Measurements from ENCODE around the gene GIMD1. TPM values are rescaled to one million over a fixed set of nuclear protein-coding genes. Genes with fewer than 3 reads are reported as not detected.

The GIMD1 gene
- total RNA-seq, 1 experiment from 2014 or later: not detected

GRCh38 chr4:106344647-106344970 is 24.0 kb downstream of the GIMD1 start:
- Histone ChIP-seq H3K4ac (ENCODE audit: low read depth, low read length) (no peak overlapping the region), H3T11ph (ENCODE audit: low read length) (no peak overlapping the region), H3K23me2 (ENCODE audit: insufficient read length, low read depth, low read length, poor library complexity, severe bottlenecking) (no peaks in the 10 kb centered on the region), H3K27me3 (ENCODE audit: insufficient read depth, low read length) (no peaks in the 10 kb centered on the region), H3K9me3 (ENCODE audit: control insufficient read depth, low read depth, low read length) (no peaks in the 10 kb centered on the region), H3K4me2 (ENCODE audit: insufficient read depth, insufficient read length, low read length) (no peak overlapping the region), H2BK120ac (ENCODE audit: low read depth, low read length, poor library complexity, severe bottlenecking) (no peak overlapping the region), H3K56ac (ENCODE audit: insufficient read length, low read depth, low read length) (no peak overlapping the region), H3K4me1 (ENCODE audit: insufficient read depth, low read length) (no peaks in the 10 kb centered on the region), H3K14ac (ENCODE audit: insufficient read depth, low read length) (no peak overlapping the region), H3K23ac (ENCODE audit: insufficient read length, low read depth, low read length) (no peak overlapping the region), H3K79me1 (ENCODE audit: insufficient read depth, low read depth, low read length, poor library complexity, severe bottlenecking) (no peaks in the 10 kb centered on the region), H3K18ac (ENCODE audit: insufficient read length, low read depth, low read length) (no peak overlapping the region), H4K8ac (replicated peaks; ENCODE audit: insufficient read length, low read depth, low read length) (no peak overlapping the region), H3K79me2 (ENCODE audit: insufficient read depth, low read length) (no peaks in the 10 kb centered on the region), H2BK12ac (ENCODE audit: insufficient read length, low read depth, low read length) (no peak overlapping the region), H4K5ac (ENCODE audit: insufficient read length, low read depth, low read length) (no peak overlapping the region), H4K91ac (ENCODE audit: insufficient read length, low read depth, low read length) (no peak overlapping the region), H2AK5ac (ENCODE audit: insufficient read length, low read length) (no peak overlapping the region), H3K27ac (ENCODE audit: insufficient read length, low read depth, low read length) (no peak overlapping the region), H2AFZ (ENCODE audit: low read length) (no peak overlapping the region), H2BK5ac (ENCODE audit: insufficient read length, low read length) (no peak overlapping the region), H2BK20ac (ENCODE audit: low read depth, low read length, poor library complexity, severe bottlenecking) (no peak overlapping the region), H2BK15ac (ENCODE audit: low read depth, low read length) (no peak overlapping the region), H4K20me1 (ENCODE audit: control insufficient read depth, insufficient read depth, insufficient read length) (no peaks in the 10 kb centered on the region), H3K9ac (ENCODE audit: extremely low read depth, insufficient read length, low read length) (no peak overlapping the region)
- Mint-ChIP-seq H3K9me3 (no peaks in the 10 kb centered on the region), H3K4me1 (peaks cover 5 to 6% of the 10 kb centered on the region in 2 experiments), H3K36me3 (ENCODE audit: insufficient read depth in 1 of 3, low read depth in 3 of 3) (peaks cover 4 to 10% (median 8%) of the 10 kb centered on the region in 3 experiments; a peak in 4 of 7 replicates), H3K27me3 (ENCODE audit: low read depth) (no peaks in the 10 kb centered on the region), H3K27ac (peak overlapping the region in 1 of 3 experiments; percentile 2; a peak in 2 of 7 replicates), H3K4me3 (no peak overlapping the region)
- no peak for DNase-seq
- no CpG with 5 or more reads among the region's 1 CpG for WGBS (ENCODE audit: extremely low coverage, insufficient read length, low lambda C conversion rate)
- TF ChIP-seq CTCF (conservative IDR thresholded peaks at IDR 0.05): no peak
